ELR (cell line): ENCODE results near the gene DGKZ.

Experiments
- DNase-seq: peaks from one replicate; pipeline ENCODE4 v3.0.0-alpha.2; 2015; ENCODE audit warnings: low read depth

The DGKZ gene

GRCh38 chr11:46381048-46381818, 34.0 kb downstream of the DGKZ start, which contains the start of gene MDK:
MDK (plus strand) TSS chr11:46381669; CDS start chr11:46382058, 389 bp downstream.
- DNase-seq, result no peak

- DNase-seq, result peak; percentile 47
Measured at GRCh38 chr11:46381819-46382645, 34.8 kb downstream of the DGKZ start.

- peak; percentile 73 for DNase-seq
Measured at GRCh38 chr11:46382646-46383403, 35.6 kb downstream of the DGKZ start.

GRCh38 chr11:46383404-46383758, 36.1 kb downstream of the DGKZ start:
- DNase-seq, result no peak

GRCh38 chr11:46383974-46384701, 36.9 kb downstream of the DGKZ start:
- no peak for DNase-seq

- DNase-seq, result no peak
Measured at GRCh38 chr11:46385169-46386004, 38.1 kb downstream of the DGKZ start.

- DNase-seq, result no peak
Measured at GRCh38 chr11:46386005-46386578, 38.8 kb downstream of the DGKZ start.

GRCh38 chr11:46386674-46387073, 39.4 kb downstream of the DGKZ start:
- DNase-seq, result peak; percentile 86

- DNase-seq, result no peak
Measured at GRCh38 chr11:46387456-46387855, 40.2 kb downstream of the DGKZ start.

- no peak for DNase-seq
Measured at GRCh38 chr11:46387919-46388618, 40.8 kb downstream of the DGKZ start.

GRCh38 chr11:46388619-46389449, 41.6 kb downstream of the DGKZ start:
- no peak for DNase-seq

- peak; percentile 80 for DNase-seq
Measured at GRCh38 chr11:46389450-46390330, 42.4 kb downstream of the DGKZ start.

GRCh38 chr11:46390331-46391171, 43.3 kb downstream of the DGKZ start:
- no peak for DNase-seq

- no peak for DNase-seq
Measured at GRCh38 chr11:46391186-46391577, 43.9 kb downstream of the DGKZ start.

- peak; percentile 66 for DNase-seq
Measured at GRCh38 chr11:46391578-46392420, 44.5 kb downstream of the DGKZ start, which contains the start of gene CHRM4. CHRM4 (minus strand) TSS chr11:46391776; CDS start chr11:46386557, 5,219 bp downstream.
